HepG2 (cell line): ENCODE measurements around the gene KCNQ2. TPM values are rescaled to one million over a fixed set of nuclear protein-coding genes. Genes with fewer than 3 reads are reported as not detected.

Experiments used
- ATAC-seq: fragments of 200-7000 bp; cut with Tn5 transposase; 3 replicates; pipeline ENCODE4 v1.9.1; 2020; ENCODE audit warnings: mild to moderate bottlenecking, moderate library complexity
- BruUV-seq: library from RNA; stranded (reverse); fragments of 400-500 nt; replicated peaks from 2 replicates; lab custom pipeline; 2021; lab: Mats Ljungman, UMichigan
- CTCF ChIA-PET: fragments of 300-600 bp; formaldehyde crosslinking; extraction: SDS; loops from one replicate; lab custom pipeline; 2021; ENCODE audit warnings: low total read pairs, inconsistent platforms, low intra/inter-chr PET ratio; lab: Yijun Ruan, JAX
- POLR2A ChIA-PET: fragments of 350-600 bp; sonication (Branson Sonifier 250); formaldehyde crosslinking; loops from one replicate; lab custom pipeline; 2020; ENCODE audit warnings: antibody characterized with exemption, inconsistent platforms; lab: Yijun Ruan, JAX
- DNase-seq: peaks from one replicate; pipeline ENCODE4 v3.0.0-alpha.2; 2015; ENCODE audit warnings: low spot score
- FAIRE-seq: peaks from 3 replicates; lab custom pipeline; 2011; peaks lifted over from hg19 to GRCh38; lab: Jason Lieb, UNC
- H2AFZ ChIP-seq: one replicate; pipeline ENCODE4 v1.6.1; 2011; ENCODE audit warnings: low read length, inconsistent platforms
- H3K27ac ChIP-seq: fragments of 300-600 bp; 3 replicates; pipeline ENCODE4 v1.8.0; 2011; ENCODE audit warnings: mixed run types, mild to moderate bottlenecking, mixed read lengths, low read length, inconsistent platforms; ENCODE audit not compliant: insufficient read depth; ENCODE audit errors: extremely low read length
- H3K27me3 ChIP-seq, 2 experiments: fragments of 200-600 bp in 1 of 2; 2 replicates in 1 of 2; 3 replicates in 1 of 2; pipeline versions ENCODE4 v1.6.0 to v1.8.0; 2011; ENCODE audit warnings: low read length in 2 of 2, mild to moderate bottlenecking in 2 of 2, moderate library complexity in 2 of 2, inconsistent platforms in 1 of 2; ENCODE audit not compliant: insufficient read depth in 2 of 2, control insufficient read depth in 1 of 2
- H3K36me3 ChIP-seq, 2 experiments: fragments of 200-600 bp in 1 of 2; replicated peaks in 1 of 2; 2 replicates in 1 of 2; 3 replicates in 1 of 2; pipeline versions ENCODE4 v1.5.1 to v1.8.0; 2011; ENCODE audit warnings: low read length in 2 of 2, inconsistent platforms in 1 of 2; ENCODE audit not compliant: insufficient read depth in 2 of 2, control insufficient read depth in 1 of 2
- H3K4me1 ChIP-seq: 2 replicates; pipeline ENCODE4 v1.5.1; 2012; ENCODE audit warnings: low read length, inconsistent platforms; ENCODE audit not compliant: insufficient read depth
- H3K4me2 ChIP-seq: 2 replicates; pipeline ENCODE4 v1.6.0; 2011; ENCODE audit warnings: low read depth, low read length, inconsistent platforms
- H3K4me3 ChIP-seq, 3 experiments: fragments of 200-600 bp in 1 of 3; sonication (generic), shearing (Covaris generic) in 1 of 3; replicated peaks in 1 of 3; 2 replicates each; pipeline ENCODE4 v1.5.1; 2011 to 2016; ENCODE audit warnings: low read length in 3 of 3, inconsistent platforms in 2 of 3, low read depth in 2 of 3, mild to moderate bottlenecking in 2 of 3, control low read depth in 1 of 3, mixed read lengths in 1 of 3; ENCODE audit not compliant: insufficient read depth in 1 of 3
- H3K79me2 ChIP-seq: one replicate; pipeline ENCODE4 v1.6.1; 2011; ENCODE audit warnings: low read length, inconsistent platforms; ENCODE audit not compliant: insufficient read depth
- H3K9ac ChIP-seq: 2 replicates; pipeline ENCODE4 v1.6.0; 2011; ENCODE audit warnings: mild to moderate bottlenecking, low read depth, low read length, inconsistent platforms; ENCODE audit not compliant: insufficient read depth
- H3K9me3 ChIP-seq: 2 replicates; pipeline ENCODE4 v1.5.1; 2012; ENCODE audit warnings: mild to moderate bottlenecking, low read length
- H4K20me1 ChIP-seq: 2 replicates; pipeline ENCODE4 v1.6.0; 2011; ENCODE audit warnings: inconsistent platforms, mild to moderate bottlenecking, low read length, moderate library complexity; ENCODE audit not compliant: insufficient read depth
- EED ChIP-seq: sonication (generic); formaldehyde crosslinking; IDR thresholded peaks from 2 replicates; pipeline ENCODE4 v1.5.0; 2020; ENCODE audit warnings: mild to moderate bottlenecking, missing genetic modification reagents
- EZH2 ChIP-seq: conservative IDR thresholded peaks from 2 replicates; pipeline ENCODE4 v1.6.1; 2012; ENCODE audit warnings: mild to moderate bottlenecking, low read depth, low read length, moderate library complexity
- ZNF296 ChIP-seq: sonication (generic); formaldehyde crosslinking; conservative IDR thresholded peaks from 2 replicates; pipeline ENCODE4 v1.5.0; 2020; ENCODE audit warnings: mild to moderate bottlenecking, missing genetic modification reagents
- WGBS: methylation state at CpG from one replicate; pipeline ENCODE4 v1.1.6; 2017; ENCODE audit warnings: low lambda C conversion rate; 5-methylcytosine and 5-hydroxymethylcytosine counted together
- in situ Hi-C: cut with HindIII; loops from 2 replicates; pipeline ENCODE4 v1.10.0; 2017; ENCODE audit warnings: low pct_unique_long_range_greater_than_20kb; ENCODE audit not compliant: extremely low pct_ligation_motif_present
- intact Hi-C: fragments of 100-400 bp; cut with micrococcal nuclease; formaldehyde crosslinking; loops from one replicate; pipeline ENCODE4 v1.10.0; 2022; ENCODE audit not compliant: unreplicated experiment
- polyA plus RNA-seq, 8 experiments: library from polyadenylated mRNA; depleted of rRNA in 3 of 8; stranded (reverse) in 7 of 8; unstranded in 1 of 8; fragments of >200 nt; fragmentation: Illumina TruSeq in 4 of 8; extraction: Trizol in 4 of 8; gene quantifications; 2 replicates each; pipeline versions ENCODE4 v1.2.1 to v1.2.3, GENCODE V29; 2011 to 2016; ENCODE audit warnings: low read depth in 4 of 8, missing spikeins in 1 of 8, mixed read lengths in 1 of 8; ENCODE audit not compliant: insufficient read depth in 1 of 8
- total RNA-seq, 5 experiments: library from RNA; depleted of rRNA; stranded (reverse); fragments of >200 nt; fragmentation: Illumina TruSeq; extraction: Trizol; gene quantifications; 2 replicates each; pipeline ENCODE4 v1.2.3, GENCODE V29; 2016; ENCODE audit warnings: low read depth in 1 of 5
- TF ChIP-seq, protein P1 (sequence below): sonication (generic); formaldehyde crosslinking; IDR thresholded peaks from 2 replicates; pipeline ENCODE4 v1.5.0; 2020; ENCODE audit warnings: mild to moderate bottlenecking, missing genetic modification reagents
- TF ChIP-seq, protein P2 (sequence below): sonication (generic); formaldehyde crosslinking; IDR thresholded peaks from 2 replicates; pipeline ENCODE4 v1.4.0; 2020; ENCODE audit warnings: missing genetic modification reagents, borderline replicate concordance
- TF ChIP-seq, protein P3 (sequence below): sonication (generic); formaldehyde crosslinking; IDR thresholded peaks from 2 replicates; pipeline ENCODE4 v1.4.0; 2020; ENCODE audit warnings: mild to moderate bottlenecking, missing genetic modification reagents

The KCNQ2 gene
- total and polyA plus RNA-seq, 2 of the 13 experiments (the other 11 are each of a cell fraction or from before 2014, with no cell fraction given), result not detected

DNA sequence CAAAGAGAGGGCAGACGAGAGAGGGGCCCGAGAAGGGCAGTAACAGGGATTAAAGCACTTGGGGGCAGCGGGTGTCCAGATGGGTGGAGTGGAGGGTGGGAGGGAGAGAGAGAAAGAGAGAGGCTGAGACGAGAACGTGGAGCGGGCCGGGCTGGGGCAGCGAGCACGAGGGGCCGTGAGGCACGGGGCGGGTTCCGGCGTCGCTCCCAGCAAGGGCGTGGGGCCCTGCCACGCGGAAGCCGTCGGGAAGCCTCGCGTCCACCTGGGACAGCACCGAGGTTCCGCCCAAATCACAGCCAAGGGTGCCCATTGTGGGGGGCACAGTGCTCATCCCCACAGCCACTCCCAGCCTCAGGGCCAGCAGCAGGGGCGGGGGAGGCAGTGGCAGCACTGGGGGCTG is 49.8 kb downstream of the KCNQ2 start:
- 28% methylated on average over 19 of the region's 25 CpGs for WGBS
- BruUV-seq, result no TSS peak
- intact Hi-C loops (no loop called here), in situ Hi-C loops (no loop called here)
- H3K79me2 ChIP-seq, result no peaks in the 10 kb centered on the region
- ATAC-seq, result no peak
- H3K9ac ChIP-seq, result no peak overlapping the region
- no peaks in the 10 kb centered on the region for H3K9me3 ChIP-seq
- CTCF ChIA-PET, result no interaction called here
- H4K20me1 ChIP-seq, result peaks cover 6% of the 10 kb centered on the region; the same call in 1 of the 2 replicates
- no peak overlapping the region for H2AFZ ChIP-seq
- TF ChIP-seq EZH2 (peak; percentile 84; the same call in 1 of the 2 replicates), ZNF296 (CRISPR knock-in tag) (no peak)
- TF ChIP-seq, protein P1, sequence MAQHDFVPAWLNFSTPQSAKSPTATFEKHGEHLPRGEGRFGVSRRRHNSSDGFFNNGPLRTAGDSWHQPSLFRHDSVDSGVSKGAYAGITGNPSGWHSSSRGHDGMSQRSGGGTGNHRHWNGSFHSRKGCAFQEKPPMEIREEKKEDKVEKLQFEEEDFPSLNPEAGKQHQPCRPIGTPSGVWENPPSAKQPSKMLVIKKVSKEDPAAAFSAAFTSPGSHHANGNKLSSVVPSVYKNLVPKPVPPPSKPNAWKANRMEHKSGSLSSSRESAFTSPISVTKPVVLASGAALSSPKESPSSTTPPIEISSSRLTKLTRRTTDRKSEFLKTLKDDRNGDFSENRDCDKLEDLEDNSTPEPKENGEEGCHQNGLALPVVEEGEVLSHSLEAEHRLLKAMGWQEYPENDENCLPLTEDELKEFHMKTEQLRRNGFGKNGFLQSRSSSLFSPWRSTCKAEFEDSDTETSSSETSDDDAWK (CRISPR knock-in tag), result no peak
- TF ChIP-seq, all 625 proteins: peak for 1
- no peaks in the 10 kb centered on the region for H3K36me3 ChIP-seq
- no peak overlapping the region for H3K27ac ChIP-seq
- H3K4me1 ChIP-seq, result no peaks in the 10 kb centered on the region
- H3K4me3 ChIP-seq, result no peak overlapping the region
- H3K4me2 ChIP-seq, result no peak overlapping the region
- H3K27me3 ChIP-seq, result peaks cover 58 to 99% of the 10 kb centered on the region in 2 experiments
- FAIRE-seq (no peak), DNase-seq (no peak)
- POLR2A ChIA-PET, result no interaction called here

DNA sequence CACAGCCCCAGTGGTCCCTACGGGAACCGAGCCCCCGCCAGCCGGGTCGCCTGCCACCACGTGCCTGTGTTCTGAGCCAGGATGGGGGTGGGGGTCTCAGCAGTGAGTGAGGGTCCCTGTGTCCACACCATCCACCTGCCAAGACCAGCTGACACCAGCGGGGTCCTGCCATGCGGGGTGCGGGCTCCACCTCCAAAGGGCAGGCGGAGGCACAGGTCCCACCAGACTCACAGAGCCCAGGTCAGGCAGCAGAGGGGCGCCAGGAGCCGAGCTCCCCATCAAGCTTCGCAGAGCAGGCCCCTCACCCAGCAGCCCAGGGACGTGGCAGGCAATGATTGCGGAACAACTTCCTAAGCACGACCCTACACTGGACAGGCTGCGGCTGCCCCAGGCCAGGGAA is 50.5 kb downstream of the KCNQ2 start:
- H3K4me3 ChIP-seq, result no peak overlapping the region
- FAIRE-seq, result no peak
- no peak overlapping the region for H3K27ac ChIP-seq
- peaks cover 6% of the 10 kb centered on the region; the same call in 1 of the 2 replicates for H4K20me1 ChIP-seq
- H2AFZ ChIP-seq, result no peak overlapping the region
- intact Hi-C loops (no loop called here), in situ Hi-C loops (no loop called here)
- ATAC-seq, result no peak
- ChIA-PET CTCF (no interaction called here), POLR2A (no interaction called here)
- H3K79me2 ChIP-seq, result no peaks in the 10 kb centered on the region
- no peaks in the 10 kb centered on the region for H3K9me3 ChIP-seq
- TF ChIP-seq, protein P2, sequence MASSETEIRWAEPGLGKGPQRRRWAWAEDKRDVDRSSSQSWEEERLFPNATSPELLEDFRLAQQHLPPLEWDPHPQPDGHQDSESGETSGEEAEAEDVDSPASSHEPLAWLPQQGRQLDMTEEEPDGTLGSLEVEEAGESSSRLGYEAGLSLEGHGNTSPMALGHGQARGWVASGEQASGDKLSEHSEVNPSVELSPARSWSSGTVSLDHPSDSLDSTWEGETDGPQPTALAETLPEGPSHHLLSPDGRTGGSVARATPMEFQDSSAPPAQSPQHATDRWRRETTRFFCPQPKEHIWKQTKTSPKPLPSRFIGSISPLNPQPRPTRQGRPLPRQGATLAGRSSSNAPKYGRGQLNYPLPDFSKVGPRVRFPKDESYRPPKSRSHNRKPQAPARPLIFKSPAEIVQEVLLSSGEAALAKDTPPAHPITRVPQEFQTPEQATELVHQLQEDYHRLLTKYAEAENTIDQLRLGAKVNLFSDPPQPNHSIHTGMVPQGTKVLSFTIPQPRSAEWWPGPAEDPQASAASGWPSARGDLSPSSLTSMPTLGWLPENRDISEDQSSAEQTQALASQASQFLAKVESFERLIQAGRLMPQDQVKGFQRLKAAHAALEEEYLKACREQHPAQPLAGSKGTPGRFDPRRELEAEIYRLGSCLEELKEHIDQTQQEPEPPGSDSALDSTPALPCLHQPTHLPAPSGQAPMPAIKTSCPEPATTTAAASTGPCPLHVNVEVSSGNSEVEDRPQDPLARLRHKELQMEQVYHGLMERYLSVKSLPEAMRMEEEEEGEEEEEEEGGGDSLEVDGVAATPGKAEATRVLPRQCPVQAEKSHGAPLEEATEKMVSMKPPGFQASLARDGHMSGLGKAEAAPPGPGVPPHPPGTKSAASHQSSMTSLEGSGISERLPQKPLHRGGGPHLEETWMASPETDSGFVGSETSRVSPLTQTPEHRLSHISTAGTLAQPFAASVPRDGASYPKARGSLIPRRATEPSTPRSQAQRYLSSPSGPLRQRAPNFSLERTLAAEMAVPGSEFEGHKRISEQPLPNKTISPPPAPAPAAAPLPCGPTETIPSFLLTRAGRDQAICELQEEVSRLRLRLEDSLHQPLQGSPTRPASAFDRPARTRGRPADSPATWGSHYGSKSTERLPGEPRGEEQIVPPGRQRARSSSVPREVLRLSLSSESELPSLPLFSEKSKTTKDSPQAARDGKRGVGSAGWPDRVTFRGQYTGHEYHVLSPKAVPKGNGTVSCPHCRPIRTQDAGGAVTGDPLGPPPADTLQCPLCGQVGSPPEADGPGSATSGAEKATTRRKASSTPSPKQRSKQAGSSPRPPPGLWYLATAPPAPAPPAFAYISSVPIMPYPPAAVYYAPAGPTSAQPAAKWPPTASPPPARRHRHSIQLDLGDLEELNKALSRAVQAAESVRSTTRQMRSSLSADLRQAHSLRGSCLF (CRISPR knock-in tag), result no peak
- TF ChIP-seq EED (CRISPR knock-in tag) (0 out of 2 replicates have a peak, but pooled peaks have one; percentile 40), EZH2 (0 out of 2 replicates have a peak, but pooled peaks have one; percentile 17)
- TF ChIP-seq, protein P3, sequence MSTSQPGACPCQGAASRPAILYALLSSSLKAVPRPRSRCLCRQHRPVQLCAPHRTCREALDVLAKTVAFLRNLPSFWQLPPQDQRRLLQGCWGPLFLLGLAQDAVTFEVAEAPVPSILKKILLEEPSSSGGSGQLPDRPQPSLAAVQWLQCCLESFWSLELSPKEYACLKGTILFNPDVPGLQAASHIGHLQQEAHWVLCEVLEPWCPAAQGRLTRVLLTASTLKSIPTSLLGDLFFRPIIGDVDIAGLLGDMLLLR, result no peak
- no TSS peak for BruUV-seq
- H3K36me3 ChIP-seq, result no peaks in the 10 kb centered on the region
- H3K4me1 ChIP-seq, result no peaks in the 10 kb centered on the region
- 29% methylated on average over 7 of the region's 17 CpGs for WGBS
- H3K4me2 ChIP-seq, result no peak overlapping the region
- H3K27me3 ChIP-seq, result peaks cover 63 to 100% of the 10 kb centered on the region in 2 experiments
- no peak for DNase-seq
- H3K9ac ChIP-seq, result no peak overlapping the region
